ENCODE measurements around the gene PSMD13. TPM values are rescaled to one million over a fixed set of nuclear protein-coding genes. Genes with fewer than 3 reads are reported as not detected.
"Not testable (repeated sequence)": the region's sequence is repeated elsewhere in the genome, so short reads cannot be mapped to it uniquely, and the experiment has no call there.

Gene PSMD13
- 152 TPM for polyA plus RNA-seq (2013, experiment 1 of 2; ENCODE audit: insufficient read length)
- polyA plus RNA-seq (2013, experiment 2 of 2; ENCODE audit: insufficient read length): 143 TPM

GRCh38 chr11:236774-237767 lies at the start of gene PSMD13:
PSMD13 (plus strand) TSS chr11:236976; CDS start chr11:237050, 74 bp downstream.
- DNase-seq: peak; percentile 81

GRCh38 chr11:189200-189783 lies 47.5 kb upstream of the PSMD13 start:
- not testable (repeated sequence) for DNase-seq

GRCh38 chr11:189843-190311 lies 46.9 kb upstream of the PSMD13 start:
- DNase-seq: not testable (repeated sequence)

GRCh38 chr11:190546-190945 lies 46.2 kb upstream of the PSMD13 start:
- not testable (repeated sequence) for DNase-seq

GRCh38 chr11:191490-192478 lies 45.0 kb upstream of the PSMD13 start:
- not testable (repeated sequence) for DNase-seq

- DNase-seq: not testable (repeated sequence)
Observed at GRCh38 chr11:192674-193128, 44.1 kb upstream of the PSMD13 start, which contains the start of gene SCGB1C1. SCGB1C1 (plus strand) TSS chr11:193078; CDS start chr11:193100, 22 bp downstream.

- not testable (repeated sequence) for DNase-seq
Observed at GRCh38 chr11:193481-193880, 43.3 kb upstream of the PSMD13 start.

- DNase-seq: no peak
Observed at GRCh38 chr11:196786-197731, 39.7 kb upstream of the PSMD13 start.

GRCh38 chr11:197741-198235 lies 39.0 kb upstream of the PSMD13 start:
- DNase-seq: no peak

GRCh38 chr11:198236-198806 lies 38.5 kb upstream of the PSMD13 start:
- no peak for DNase-seq

- no peak for DNase-seq
Observed at GRCh38 chr11:199004-199581, 37.7 kb upstream of the PSMD13 start.

GRCh38 chr11:199782-200181 lies 37.0 kb upstream of the PSMD13 start:
- no peak for DNase-seq

GRCh38 chr11:200224-201003 lies 36.4 kb upstream of the PSMD13 start:
- DNase-seq: no peak

GRCh38 chr11:201966-202365 lies 34.8 kb upstream of the PSMD13 start:
- DNase-seq: no peak

- no peak for DNase-seq
Observed at GRCh38 chr11:202490-202889, 34.3 kb upstream of the PSMD13 start.

GRCh38 chr11:203056-203944 lies 33.5 kb upstream of the PSMD13 start:
- DNase-seq: no peak

GRCh38 chr11:203945-204586 lies 32.7 kb upstream of the PSMD13 start:
- no peak for DNase-seq

Measured in fibroblast of skin of abdomen (primary cell).